IPS DF 6.9 (cell line): ENCODE data around the gene SLC25A24.
"Not testable (repeated sequence)": the region's sequence is repeated elsewhere in the genome, so short reads cannot be mapped to it uniquely, and the experiment has no call there.

Experiments
- DNase-seq: peaks from one replicate; pipeline ENCODE4 v3.0.0-alpha.2; 2013; ENCODE audit warnings: low read depth, low spot score
- H3K27ac ChIP-seq: one replicate; pipeline ENCODE4 v1.5.1; 2013; ENCODE audit warnings: low read length, control low read depth
- H3K27me3 ChIP-seq: 2 replicates; pipeline ENCODE4 v1.6.1; 2013; ENCODE audit warnings: mild to moderate bottlenecking, low read length; ENCODE audit not compliant: control insufficient read depth, insufficient read depth
- H3K36me3 ChIP-seq: 2 replicates; pipeline ENCODE4 v1.6.1; 2013; ENCODE audit warnings: low read length; ENCODE audit not compliant: control insufficient read depth, insufficient read depth
- H3K4me1 ChIP-seq: 2 replicates; pipeline ENCODE4 v1.6.1; 2013; ENCODE audit warnings: low read length; ENCODE audit not compliant: control insufficient read depth, insufficient read depth
- H3K4me3 ChIP-seq: 2 replicates; pipeline ENCODE4 v1.5.1; 2013; ENCODE audit warnings: mild to moderate bottlenecking, low read length
- H3K9me3 ChIP-seq: 2 replicates; pipeline ENCODE4 v1.6.1; 2013; ENCODE audit warnings: low read length, inconsistent platforms; ENCODE audit not compliant: control insufficient read depth, insufficient read depth
- WGBS: extraction: QIAGEN DNeasy Blood & Tissue Kit; methylation state at CpG from one replicate; pipeline ENCODE4 v1.1.7; 2013; ENCODE audit warnings: mixed read lengths, missing lambda C conversion rate; ENCODE audit not compliant: insufficient read length, insufficient coverage; 5-methylcytosine and 5-hydroxymethylcytosine counted together

The SLC25A24 gene

DNA sequence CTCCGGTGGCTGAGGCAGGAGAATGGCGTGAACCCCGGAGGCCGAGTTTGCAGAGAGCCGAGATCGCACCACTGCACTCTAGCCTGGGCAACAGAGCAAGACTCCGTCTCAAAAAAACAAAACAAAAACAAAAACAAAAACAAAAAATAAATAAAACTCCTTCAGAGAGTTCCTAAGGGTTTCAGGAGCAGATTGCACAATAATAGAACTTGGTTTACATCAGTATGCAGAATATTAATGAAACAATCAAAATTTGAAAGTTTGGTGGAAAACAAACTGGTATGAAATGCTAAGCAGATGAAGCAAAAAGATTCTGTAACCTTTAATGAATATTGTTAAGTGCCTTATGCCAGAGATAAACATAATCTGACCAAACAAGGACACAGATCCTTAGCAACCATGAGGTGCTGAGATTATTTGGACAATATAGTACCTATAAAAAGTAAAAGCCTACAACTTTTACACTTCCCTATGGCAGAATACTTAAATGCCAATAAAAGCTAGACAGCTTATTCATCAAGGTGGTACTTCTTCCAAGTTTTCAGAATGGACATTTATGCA is 41.2 kb downstream of the SLC25A24 start:
- Histone ChIP-seq H3K4me1 (no peaks in the 10 kb centered on the region), H3K4me3 (no peak overlapping the region), H3K36me3 (peaks cover 3% of the 10 kb centered on the region; the same call in 1 of the 2 replicates), H3K9me3 (no peaks in the 10 kb centered on the region), H3K27ac (no peak overlapping the region), H3K27me3 (no peaks in the 10 kb centered on the region)
- WGBS, result no CpG with 5 or more reads among the region's 7 CpGs
- DNase-seq, result no peak

DNA sequence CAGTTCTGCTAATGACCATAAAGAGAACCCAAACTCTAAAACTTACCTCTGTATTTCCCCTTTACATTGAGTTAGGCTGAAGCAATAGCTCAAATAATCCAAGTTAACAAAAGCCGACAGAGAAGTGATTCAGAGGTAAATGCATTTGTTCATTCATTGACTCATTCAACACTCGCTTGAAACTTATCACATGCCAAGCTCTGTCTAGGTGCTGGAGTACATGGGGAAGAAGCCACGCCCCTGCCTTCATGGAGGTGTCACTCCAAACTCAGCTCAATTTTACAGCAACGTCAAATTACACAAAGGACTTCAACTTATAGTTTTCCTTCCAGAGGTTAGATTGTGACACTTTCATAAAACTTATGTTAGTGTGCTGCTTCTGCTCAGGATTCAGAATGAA is 45.8 kb downstream of the SLC25A24 start:
- no peak for DNase-seq
- Histone ChIP-seq H3K4me3 (no peak overlapping the region), H3K36me3 (peaks cover 6% of the 10 kb centered on the region; the same call in 1 of the 2 replicates), H3K9me3 (no peaks in the 10 kb centered on the region), H3K4me1 (no peaks in the 10 kb centered on the region), H3K27me3 (no peaks in the 10 kb centered on the region), H3K27ac (no peak overlapping the region)
- no CpG with 5 or more reads among the region's 4 CpGs for WGBS

DNA sequence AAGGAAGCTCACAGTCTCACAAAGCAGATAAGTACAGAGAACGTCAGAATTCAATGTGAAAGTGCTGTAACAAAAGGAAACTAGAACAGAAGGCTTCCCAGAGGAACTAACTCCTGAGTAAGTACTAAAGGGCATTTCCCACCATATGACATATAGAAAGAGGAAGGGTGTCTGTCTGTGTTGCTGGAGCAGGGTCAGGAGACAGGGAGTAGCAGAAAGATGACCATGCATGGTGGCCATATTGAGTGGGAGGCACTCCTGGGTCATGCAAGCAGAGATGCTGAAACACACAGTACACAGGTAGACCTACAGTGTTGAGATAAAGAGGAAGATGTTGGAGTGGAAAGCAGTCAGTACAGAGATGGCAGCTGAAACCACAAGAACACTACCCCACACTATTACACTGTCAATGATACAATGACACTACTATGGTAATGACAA is 47.3 kb downstream of the SLC25A24 start:
- Histone ChIP-seq H3K4me1 (no peaks in the 10 kb centered on the region), H3K4me3 (no peak overlapping the region), H3K36me3 (peaks cover 6% of the 10 kb centered on the region; the same call in 1 of the 2 replicates), H3K27me3 (no peaks in the 10 kb centered on the region), H3K9me3 (no peaks in the 10 kb centered on the region), H3K27ac (no peak overlapping the region)
- no peak for DNase-seq
- WGBS, result no CpG with 5 or more reads among the region's 1 CpG

DNA sequence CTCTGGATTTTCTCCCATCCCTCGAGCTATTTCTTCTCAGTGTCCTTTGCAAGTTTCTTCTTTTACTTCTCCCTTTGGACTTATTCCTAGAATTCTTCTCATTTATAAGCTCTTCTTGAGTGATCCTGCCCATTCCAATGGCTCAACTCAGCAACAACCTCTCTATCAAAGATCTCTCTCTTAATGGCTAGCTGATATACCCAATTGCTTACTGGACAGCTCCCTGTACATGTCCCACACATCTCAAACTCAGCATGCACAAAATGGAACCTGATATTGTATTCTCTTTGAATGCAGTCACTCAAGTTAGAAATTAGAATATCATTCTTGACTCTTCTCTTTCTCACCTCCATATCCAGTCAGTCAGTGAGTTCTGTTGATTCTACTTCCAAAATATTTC is 48.6 kb downstream of the SLC25A24 start:
- H3K4me1 ChIP-seq, result no peaks in the 10 kb centered on the region
- no peak overlapping the region for H3K27ac ChIP-seq
- H3K27me3 ChIP-seq, result no peaks in the 10 kb centered on the region
- H3K4me3 ChIP-seq, result no peak overlapping the region
- peaks cover 6% of the 10 kb centered on the region; the same call in 1 of the 2 replicates for H3K36me3 ChIP-seq
- no CpG with 5 or more reads among the region's 1 CpG for WGBS
- no peaks in the 10 kb centered on the region for H3K9me3 ChIP-seq
- DNase-seq, result no peak

DNA sequence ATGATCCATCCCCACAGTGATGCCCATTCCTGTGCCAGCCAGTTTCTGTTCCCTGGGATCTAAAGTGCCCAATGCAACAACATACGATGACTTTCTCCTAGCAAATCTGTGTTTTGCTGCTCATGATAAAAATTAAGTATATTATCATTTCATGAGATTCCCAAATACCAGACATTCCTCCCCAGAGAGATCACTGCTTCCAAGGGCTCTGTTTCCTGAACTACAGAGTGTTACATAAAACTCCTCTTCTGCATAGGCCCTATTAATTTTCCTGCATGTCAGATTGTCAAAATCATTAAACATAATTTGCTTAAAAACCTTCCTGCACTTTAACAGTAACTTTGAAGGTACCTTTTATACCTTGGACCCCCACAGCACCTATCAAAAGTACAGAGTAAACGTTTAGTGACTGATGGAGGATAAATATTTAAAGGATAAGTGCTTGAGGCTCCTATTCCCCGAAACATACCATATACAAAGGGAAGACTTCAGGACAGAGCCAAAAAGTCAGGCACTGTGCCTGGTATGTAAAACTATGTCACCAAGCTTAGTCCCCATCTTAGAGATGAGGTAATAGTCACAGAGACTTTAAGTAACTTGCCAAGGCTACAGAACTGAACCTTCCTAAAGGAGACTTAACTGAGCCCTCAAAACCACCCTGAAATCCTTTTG is 50.2 kb downstream of the SLC25A24 start:
- Histone ChIP-seq H3K36me3 (peaks cover 3% of the 10 kb centered on the region; the same call in 1 of the 2 replicates), H3K9me3 (no peaks in the 10 kb centered on the region), H3K27me3 (no peaks in the 10 kb centered on the region), H3K4me3 (no peak overlapping the region), H3K4me1 (no peaks in the 10 kb centered on the region), H3K27ac (no peak overlapping the region)
- WGBS, result no CpG with 5 or more reads among the region's 3 CpGs
- no peak for DNase-seq

DNA sequence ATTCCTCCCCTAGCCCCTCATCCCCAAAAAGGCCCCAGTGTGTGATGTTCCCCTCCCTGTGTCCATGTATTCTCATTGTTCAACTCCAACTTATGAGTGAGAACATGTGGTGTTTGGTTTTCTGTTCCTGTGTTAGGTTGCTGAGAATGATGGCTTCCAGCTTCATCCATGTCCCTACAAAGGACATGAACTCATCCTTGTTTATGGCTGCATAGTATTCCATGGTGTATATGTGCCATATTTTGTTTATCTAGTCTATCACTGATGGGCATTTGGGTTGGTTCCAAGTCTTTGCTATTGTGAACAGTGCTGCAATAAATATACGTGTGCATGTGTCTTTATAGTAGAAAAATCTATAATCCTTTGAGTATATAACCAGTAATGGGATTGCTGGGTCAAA is 55.6 kb downstream of the SLC25A24 start:
- WGBS, result no CpG with 5 or more reads among the region's 1 CpG
- not testable (repeated sequence) for H3K27me3 ChIP-seq, DNase-seq, H3K36me3 ChIP-seq, H3K4me1 ChIP-seq, H3K4me3 ChIP-seq, H3K9me3 ChIP-seq, H3K27ac ChIP-seq

DNA sequence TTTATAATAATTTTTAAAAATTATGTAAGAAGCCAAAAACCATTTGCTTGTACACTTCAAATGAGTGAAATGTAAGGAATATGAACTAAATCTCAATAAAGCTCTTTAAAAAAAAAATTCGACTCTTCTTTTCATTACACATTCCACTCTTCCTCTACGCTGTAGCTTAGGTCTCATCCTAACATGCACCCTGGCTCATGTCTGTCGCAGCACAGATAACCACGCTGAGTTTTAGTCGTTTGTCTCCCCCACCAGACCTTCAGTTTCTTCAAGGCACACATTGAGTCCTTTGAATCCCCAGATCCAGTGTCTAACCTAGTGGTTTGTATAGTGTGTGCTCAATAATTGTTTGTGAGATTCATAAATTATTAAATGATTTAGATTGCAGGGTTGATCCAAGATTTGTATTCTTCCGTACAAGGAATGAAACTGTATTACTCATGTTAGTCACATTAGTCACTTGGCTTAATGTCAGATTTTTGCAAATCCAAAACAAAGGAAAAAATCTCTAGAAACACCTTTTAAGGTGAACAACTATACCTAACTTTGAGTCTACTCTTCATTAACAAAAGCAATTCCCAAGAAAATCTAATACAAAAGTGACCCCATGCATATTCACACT is 57.3 kb downstream of the SLC25A24 start:
- no peak overlapping the region for H3K27ac ChIP-seq

DNA sequence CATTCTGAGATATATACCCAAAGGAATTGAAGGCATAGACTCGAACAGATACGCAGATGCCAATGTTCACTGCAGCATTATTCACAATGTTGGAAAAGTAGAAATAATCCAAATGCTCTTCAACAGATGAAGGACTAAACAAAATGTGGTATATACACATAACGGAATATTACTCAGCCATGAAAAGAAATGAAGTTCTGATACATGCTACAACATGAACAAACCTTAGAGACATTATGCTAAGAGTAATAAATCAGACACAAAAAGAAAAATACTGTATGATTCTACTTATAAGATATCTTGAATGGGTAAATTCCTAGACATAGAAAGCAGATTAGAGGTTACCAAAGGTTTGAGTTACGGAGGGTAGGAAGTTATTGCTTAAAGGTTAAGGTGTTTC is 57.9 kb downstream of the SLC25A24 start:
- Histone ChIP-seq H3K9me3 (no peaks in the 10 kb centered on the region), H3K27ac (no peak overlapping the region), H3K4me1 (no peaks in the 10 kb centered on the region), H3K4me3 (no peak overlapping the region), H3K36me3 (peaks cover 7% of the 10 kb centered on the region; the same call in 1 of the 2 replicates), H3K27me3 (no peaks in the 10 kb centered on the region)
- 100% methylated on average over 1 of the region's 4 CpGs for WGBS
- DNase-seq, result no peak

More for the DNA sequence above, 57.3 kb downstream of the SLC25A24 start:
- no peak overlapping the region for H3K4me3 ChIP-seq
- 100% methylated on average over 2 of the region's 6 CpGs for WGBS
- no peak for DNase-seq
- no peaks in the 10 kb centered on the region for H3K27me3 ChIP-seq
- H3K4me1 ChIP-seq, result no peaks in the 10 kb centered on the region
- H3K36me3 ChIP-seq, result peaks cover 6% of the 10 kb centered on the region; the same call in 1 of the 2 replicates
- H3K9me3 ChIP-seq, result no peaks in the 10 kb centered on the region

DNA sequence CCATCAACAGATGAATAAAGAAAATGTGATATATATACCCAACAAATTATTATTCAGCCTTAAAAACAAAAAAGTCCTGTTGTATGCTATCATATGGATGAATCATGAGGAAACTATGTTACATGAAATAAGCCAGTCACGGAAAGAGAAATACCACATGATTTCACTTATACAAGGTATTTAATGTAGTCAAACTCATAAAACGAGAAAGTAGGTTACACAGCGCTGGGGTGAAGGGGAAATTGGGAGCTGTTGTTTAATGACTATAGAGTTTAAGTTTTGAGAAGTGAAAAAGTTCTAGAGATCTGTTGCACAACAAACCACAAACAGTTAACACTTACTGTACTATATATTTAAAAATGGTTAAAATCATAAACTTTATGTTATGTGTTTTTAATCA is 58.5 kb downstream of the SLC25A24 start:
- H3K4me3 ChIP-seq, result no peak overlapping the region
- WGBS, result no CpG with 5 or more reads among the region's 3 CpGs
- no peaks in the 10 kb centered on the region for H3K9me3 ChIP-seq
- no peaks in the 10 kb centered on the region for H3K27me3 ChIP-seq
- H3K27ac ChIP-seq, result no peak overlapping the region
- no peak for DNase-seq
- peaks cover 7% of the 10 kb centered on the region; the same call in 1 of the 2 replicates for H3K36me3 ChIP-seq
- H3K4me1 ChIP-seq, result no peaks in the 10 kb centered on the region

DNA sequence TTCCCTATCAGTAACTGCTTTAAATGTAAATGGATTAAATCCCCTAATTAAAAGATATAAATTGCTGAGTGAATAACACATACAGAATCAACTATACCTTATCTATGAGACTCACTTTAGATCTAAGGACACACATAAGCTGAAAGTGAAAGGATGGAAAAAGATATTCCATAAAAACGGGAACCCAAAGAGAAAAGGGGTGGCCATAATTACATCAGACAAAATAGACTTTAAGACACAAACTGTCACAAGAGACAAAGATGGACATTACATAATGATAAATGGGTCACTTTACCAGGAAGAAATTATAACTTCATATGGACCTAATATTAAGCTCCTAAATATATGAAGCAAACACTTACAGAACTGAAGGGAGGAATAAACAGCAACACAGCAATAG is 59.2 kb downstream of the SLC25A24 start:
- WGBS, result no CpG with 5 or more reads among the region's 1 CpG
- no peaks in the 10 kb centered on the region for H3K27me3 ChIP-seq
- H3K27ac ChIP-seq, result no peak overlapping the region
- no peaks in the 10 kb centered on the region for H3K4me1 ChIP-seq
- no peaks in the 10 kb centered on the region for H3K9me3 ChIP-seq
- no peak for DNase-seq
- H3K4me3 ChIP-seq, result no peak overlapping the region
- H3K36me3 ChIP-seq, result peaks cover 7% of the 10 kb centered on the region; the same call in 1 of the 2 replicates
